HG02852 (cell line): Measurements from ENCODE around the gene CATSPERD.
A peak's percentile ranks its signal among the peaks of the same experiment; 100 is the strongest.

Source experiments
- ATAC-seq: cut with Tn5 transposase; IDR thresholded peaks from one replicate; pipeline ENCODE4 v1.9.1; 2021; ENCODE audit warnings: mild to moderate bottlenecking, moderate library complexity; ENCODE audit not compliant: unreplicated experiment

CATSPERD gene

GRCh38 chr19:5784581-5785147 is 64.2 kb downstream of the CATSPERD start, which contains the start of gene PRR22:
Gene PRR22 (minus strand): TSS chr19:5784746. CDS start chr19:5784660, 86 bp downstream.
- no peak for ATAC-seq

- no peak for ATAC-seq
Measured at GRCh38 chr19:5785423-5785822, 65.0 kb downstream of the CATSPERD start.

- ATAC-seq: no peak
Measured at GRCh38 chr19:5786593-5787408, 66.4 kb downstream of the CATSPERD start.

DNA sequence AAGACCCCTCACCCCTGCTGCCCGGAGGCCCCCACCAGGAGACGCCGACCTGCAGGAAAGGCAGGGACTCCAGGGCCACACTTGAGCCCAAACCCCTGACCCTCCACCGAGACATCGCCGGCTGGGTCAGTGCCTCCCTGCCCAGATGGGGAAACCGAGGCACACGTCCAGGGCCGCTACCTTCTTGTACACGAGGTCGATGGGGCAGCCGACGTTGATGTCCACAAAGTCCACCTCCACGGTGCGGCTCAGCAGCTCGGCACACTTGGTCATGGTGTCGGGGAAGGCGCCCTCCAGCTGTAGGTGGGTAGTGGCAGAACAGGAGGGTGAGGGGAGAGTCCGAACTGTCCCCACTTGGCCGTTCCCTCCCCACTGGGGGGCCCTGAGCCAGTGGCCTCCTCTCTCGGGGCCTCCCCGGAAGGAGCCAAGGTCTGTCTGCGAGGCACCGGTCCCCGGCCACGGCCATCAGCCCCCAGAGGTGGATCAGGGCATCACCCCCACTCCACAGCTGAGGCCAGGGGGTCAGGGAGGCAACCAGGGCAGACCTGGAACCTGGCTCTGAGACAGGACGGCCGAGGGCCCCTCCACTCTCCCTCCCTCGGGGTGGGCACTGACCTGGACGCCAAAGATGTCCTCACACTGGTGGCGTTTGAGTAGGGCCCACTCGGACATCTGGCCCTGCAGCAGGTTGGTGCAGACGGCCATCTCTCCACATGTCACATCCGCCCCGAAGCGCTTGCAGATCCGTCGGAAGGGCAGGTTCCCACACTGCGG is 67.2 kb downstream of the CATSPERD start:
- no peak for ATAC-seq

DNA sequence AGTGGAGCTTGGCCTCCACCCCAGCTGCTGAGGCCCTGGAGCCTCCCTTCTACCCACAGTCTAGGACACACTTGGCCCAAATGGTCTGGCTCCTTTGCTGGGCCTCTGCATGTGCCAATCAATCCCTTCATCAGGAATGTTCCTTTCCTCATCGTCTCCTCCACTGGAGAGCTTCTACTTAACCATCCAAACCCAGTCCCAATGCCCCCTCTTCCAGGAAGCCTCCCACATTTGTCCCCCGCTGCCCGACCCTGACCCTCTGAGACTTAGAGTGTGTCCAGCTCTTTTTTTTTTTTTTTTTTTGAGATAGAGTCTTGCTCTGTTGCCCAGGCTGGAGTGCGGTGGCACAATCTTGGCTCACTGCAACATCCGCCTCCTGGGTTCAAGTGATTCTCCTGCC is 68.0 kb downstream of the CATSPERD start:
- ATAC-seq: no peak

- ATAC-seq: no peak
Measured at GRCh38 chr19:5789351-5789761, 68.9 kb downstream of the CATSPERD start.

DNA sequence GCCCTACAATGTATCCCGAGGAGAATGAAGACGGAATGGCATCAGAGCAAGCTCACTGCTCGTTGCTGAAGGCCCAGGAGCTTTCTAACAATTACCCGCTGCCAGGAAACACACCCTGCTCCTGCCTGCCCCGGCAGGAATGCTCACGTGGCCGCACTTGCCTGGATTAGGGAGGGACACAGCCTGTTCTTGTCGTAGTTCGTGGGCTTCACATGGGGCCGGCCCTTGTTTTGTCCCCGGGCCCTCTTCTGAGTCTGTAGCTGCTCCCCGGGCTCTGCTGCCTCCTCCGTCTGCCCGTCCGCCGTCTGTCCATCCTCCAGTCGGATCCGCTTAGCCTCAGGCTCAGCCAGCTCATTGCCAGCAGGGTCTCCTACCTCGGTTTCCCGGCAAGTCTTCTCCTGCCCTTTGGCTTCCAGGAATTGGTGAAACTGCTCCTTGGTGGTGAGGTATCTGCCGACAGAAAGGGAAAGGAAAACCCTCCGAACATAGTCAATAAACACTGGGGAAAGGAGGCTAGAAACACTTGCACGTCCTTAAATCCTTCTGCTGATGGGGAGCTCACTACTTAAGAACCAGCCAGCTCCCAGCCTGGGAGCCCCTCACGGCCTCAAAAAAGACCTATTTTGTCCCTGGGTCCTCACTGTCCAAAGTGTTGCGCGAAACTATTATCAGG is 69.6 kb downstream of the CATSPERD start:
- ATAC-seq: no peak

- ATAC-seq: peak; percentile 90
Measured at GRCh38 chr19:5790559-5791520, 70.4 kb downstream of the CATSPERD start, which contains the start of gene DUS3L. Gene DUS3L (minus strand): TSS chr19:5791163. CDS start chr19:5791141, 22 bp downstream.

DNA sequence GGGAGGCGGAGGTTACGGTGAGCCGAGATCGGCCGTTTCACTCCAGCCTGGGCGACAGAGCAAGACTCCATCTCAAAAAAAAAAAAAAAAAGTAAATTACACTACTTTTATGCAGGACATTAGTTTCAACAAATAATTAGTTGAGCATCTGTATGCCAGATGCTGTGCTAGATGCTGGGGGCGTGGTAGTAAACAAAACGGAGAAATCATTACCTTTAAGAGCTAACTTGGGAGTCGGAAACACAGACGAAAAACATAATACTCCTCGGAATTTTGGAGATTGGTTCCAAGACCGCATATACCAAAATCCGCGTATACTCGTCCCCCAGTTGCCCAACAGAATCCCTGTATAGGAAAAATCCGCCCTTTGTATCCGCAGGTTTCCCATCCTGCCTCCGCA is 71.8 kb downstream of the CATSPERD start:
- ATAC-seq: no peak

DNA sequence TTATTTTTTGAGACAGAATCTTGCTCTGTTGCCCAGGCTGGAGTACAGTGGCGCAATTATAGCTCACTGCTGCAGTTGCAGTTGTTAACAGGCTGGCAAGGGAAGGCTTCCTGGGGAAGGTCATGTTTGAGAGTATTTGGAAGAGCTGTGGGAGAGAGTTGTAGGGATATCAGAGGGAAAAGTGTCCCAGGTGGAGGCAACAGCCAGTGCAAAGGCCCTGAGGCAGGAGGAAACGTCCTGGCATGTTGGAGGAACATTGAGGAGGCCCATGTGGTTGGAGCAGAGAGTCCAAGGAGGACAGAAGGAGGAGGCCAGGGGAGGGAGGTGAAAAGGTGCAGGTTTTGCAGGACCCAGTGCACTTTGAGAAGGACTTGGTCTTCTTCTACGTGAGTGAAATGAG is 72.8 kb downstream of the CATSPERD start:
- no peak for ATAC-seq

- no peak for ATAC-seq
Measured at GRCh38 chr19:5795382-5795919, 75.0 kb downstream of the CATSPERD start.

DNA sequence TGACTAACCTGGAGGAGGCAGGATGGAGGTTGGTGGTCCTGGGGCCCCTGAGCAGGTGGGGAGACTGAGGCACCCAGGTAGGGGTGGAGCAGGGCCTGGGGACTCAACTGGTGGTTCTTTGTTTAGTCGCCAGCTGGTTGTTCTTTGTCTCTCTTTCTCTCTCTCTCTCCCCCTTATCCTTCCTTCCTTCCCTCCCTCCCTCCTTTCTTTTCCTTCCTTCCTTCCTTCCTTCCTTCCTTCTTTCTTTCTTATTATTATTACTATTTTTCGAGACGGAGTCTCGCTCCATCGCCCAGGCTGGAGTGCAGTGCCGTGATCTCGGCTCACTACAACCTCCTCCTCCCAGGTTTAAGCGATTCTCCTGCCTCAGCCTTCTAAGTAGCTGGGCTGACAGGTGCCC is 77.8 kb downstream of the CATSPERD start:
- no peak for ATAC-seq

DNA sequence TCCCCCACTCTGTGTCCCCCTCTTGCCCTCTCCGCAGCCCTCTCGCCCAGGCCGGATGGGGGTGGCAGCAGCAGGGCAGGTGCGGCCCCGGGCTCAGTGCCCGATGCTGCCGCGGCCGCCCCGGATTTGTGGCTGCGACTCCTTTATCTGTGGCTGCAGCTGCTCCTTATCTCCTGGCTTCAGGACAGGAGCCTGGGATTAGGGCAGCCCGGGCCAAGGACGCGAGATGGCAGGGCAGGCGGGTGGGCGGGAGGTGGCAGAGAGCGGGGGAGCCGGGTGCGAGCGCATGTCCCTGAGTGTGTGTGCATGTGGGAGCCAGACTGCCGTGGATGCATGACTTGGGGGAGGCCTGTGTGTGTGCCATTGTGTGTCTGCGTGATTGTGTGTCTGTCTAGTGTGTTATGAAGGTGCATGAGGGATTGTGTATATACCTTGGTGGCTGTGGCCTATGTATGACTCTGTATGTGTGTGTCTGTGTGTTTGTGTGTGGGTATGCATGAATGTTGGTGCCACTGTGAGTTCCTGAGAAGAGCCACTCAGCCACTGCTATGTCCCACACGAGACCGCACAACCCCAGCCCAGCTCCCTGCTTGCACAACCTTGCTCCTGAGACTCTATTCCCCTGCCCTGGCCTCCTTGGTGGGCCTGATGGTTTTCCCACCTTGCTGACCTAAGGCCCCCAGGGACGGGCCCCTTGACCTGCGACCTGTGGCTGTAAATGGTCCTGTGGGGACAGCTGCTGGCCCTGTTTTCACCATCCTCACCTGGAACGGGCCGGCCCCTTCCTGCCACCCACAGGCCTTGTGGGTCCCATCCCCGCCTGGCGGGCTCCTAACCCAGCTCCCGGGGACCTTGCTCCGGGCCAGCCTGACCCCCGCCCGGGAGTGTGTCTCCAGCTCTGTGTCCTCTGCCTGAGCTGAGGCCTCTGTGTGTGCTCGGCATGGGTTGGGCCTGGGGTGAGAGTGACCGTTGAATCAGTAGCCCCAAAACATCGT is 79.1 kb downstream of the CATSPERD start:
- ATAC-seq: no peak

DNA sequence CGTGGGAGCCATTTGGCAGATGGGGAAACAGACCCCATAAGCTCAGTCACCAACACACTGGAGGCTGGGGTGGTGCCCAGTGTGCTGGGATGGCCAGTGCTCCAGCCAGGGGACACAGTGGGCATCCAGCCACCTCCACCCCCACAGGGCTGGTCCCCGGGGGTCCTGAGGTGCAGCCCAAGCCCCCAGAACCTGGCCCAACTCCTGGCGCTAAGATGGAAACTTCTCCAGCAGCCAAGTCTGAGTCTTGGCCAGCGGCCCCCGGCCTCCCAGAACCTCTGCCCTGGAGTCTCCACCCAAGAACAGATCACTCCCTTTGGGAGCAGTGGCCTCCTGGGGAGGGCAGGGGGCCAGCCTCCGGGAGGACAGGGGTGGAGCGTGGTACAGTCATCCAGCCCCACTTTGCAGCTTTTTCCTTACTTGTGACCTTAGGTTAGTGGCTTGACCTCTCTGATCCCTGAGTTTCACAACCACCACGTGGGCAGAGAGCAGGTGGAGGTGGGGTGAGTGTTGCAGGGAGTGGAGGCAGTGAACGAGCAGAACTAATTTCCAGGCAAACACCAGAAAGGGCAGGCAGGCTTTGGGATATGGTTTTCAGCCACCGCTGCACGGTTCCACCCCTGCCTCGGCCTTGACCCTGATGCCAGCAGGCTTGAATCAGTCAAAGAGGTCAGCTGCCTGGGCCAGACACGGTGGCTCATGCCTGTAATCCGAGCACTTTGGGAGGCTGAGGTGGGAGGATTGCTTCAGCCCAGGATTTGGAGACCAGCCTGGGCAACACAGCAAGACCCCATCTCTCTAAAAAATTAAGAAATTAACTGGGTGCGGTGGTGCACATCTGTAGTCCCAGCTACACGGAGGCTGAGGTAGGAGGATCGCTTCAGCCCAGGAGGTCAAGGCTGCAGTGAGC is 80.2 kb downstream of the CATSPERD start:
- no peak for ATAC-seq

DNA sequence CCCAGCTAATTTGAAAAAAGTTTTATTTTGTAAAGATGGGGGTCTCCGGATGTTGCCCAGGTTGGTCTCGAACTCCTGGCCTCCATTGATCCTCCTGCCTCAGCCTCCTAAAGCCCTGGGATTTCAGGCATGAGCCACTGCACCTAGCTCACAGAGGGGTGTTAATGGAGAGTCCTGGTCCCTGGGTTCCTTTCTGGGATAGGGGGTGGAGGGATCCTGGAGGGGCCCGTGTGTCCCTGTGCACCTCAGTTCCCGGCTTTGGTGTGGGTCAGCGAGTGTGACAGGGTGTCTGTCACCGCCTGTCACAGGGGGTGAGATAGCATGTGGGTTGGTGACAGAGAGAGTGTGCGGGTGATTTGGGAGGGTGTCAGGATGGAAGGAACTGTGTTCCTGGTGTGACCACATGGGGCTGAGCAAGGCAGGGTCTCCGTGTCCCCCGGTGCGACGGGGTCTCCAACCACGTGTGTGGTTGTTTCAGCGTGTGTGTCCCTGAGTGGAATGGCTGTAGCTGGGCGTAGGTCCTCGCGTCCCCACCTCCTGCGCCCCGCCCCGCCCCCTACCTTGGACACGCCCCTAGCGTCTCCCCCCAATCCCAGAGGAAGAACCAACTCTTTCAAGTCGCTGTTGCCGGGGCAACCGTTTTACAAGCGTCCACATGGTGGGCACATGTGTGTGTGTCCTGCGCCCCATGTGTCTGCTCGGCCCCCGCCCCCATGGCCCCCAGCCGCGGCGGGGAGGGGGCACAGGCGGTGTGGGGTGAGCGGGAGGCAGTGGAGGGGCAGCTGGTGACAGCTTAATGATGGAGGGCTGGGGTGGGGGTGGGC is 81.6 kb downstream of the CATSPERD start:
- no peak for ATAC-seq

DNA sequence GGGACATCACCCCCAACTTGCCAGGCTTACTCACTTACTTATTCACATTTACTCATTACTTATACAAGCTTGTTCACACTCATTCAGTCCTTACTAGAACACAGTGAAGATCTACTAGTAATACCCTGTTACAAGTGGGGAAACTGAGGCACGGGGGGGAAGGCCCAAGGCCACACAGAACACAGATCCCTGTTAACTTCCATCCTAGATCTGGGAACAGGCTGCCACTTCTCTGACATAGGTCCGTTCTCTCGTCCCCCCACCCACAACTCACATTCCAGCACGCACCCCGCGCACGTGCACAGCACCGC is 83.0 kb downstream of the CATSPERD start:
- no peak for ATAC-seq
